HUDEP-2 (cell line): ENCODE measurements around the gene HMGN2.

ENCODE experiments used
- DNase-seq, 76 experiments: peaks; one replicate each; lab custom pipeline; 2025; ENCODE audit not compliant: unreplicated experiment in 76 of 76; lab: John Stamatoyannopoulos, UW

The HMGN2 gene

GRCh38 chr1:26472320-26472900, at the start of gene HMGN2:
Gene HMGN2, plus strand, starts transcription at chr1:26472440. Its CDS starts 173 bp downstream, at chr1:26472613.
- peak in 75 of 76 experiments; percentile 14 to 92 (median 82) for DNase-seq

DNA sequence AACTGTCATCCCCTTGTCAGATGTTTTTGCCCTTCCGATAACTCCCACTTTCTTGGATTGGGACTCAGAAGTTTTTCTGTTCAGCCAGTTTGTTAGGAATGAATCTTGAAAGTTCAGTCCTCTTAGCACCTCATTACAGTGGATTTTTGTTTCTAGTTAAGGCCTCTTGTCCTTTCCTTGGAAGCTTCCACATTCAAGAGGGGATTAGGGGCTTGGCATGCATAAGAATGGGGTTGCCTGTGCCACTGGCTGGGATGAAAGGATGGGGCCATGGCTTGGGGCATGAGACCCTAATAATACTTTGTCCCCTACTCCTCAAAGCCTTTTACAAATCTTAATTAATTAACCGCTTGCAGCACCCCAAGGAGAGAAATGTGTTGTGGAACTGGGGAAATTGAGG, 42.5 kb upstream of the HMGN2 start:
- DNase-seq = no peak

DNA sequence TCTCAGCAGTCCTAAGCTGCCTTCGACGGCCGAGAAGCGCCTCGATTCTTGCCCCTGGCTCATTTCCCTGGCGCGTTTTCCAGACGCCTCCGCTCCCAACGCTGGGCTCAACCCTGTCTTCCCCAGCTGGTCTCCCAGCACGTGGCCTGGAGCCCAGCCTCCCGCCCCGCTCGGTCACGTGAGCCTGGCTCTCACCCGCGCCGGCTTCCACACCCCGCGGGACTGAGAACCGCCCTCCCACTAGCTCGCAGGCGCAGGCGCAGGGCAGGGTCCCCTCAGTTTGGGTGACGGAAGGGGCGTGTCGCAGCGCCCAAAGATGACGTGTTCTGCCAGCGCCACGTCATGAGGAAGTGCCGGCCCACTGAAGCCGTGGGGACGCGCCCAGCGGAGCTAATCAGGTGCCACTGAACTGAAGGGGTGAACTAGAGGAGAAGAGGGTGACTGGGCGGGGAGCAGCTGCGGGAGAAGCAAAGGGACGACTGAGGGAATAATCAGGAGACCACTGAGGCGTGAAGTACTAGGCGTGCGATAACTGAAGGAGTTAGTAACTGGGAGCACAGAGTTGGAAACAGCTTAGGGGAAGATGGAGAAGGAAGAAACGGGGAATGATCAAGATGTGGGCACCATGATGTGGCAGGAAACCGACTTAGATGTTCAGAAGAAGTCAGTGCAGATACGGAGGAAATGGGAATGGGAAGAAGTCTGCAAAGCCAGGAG, 40.1 kb upstream of the HMGN2 start, which contains the start of gene DHDDS:
TSS of gene DHDDS (plus strand) at position 343 of the 717 bp plus-strand sequence. CDS start 625 bp downstream, outside the sequence.
- peak; percentile 59 to 99 (median 98) for DNase-seq

DNA sequence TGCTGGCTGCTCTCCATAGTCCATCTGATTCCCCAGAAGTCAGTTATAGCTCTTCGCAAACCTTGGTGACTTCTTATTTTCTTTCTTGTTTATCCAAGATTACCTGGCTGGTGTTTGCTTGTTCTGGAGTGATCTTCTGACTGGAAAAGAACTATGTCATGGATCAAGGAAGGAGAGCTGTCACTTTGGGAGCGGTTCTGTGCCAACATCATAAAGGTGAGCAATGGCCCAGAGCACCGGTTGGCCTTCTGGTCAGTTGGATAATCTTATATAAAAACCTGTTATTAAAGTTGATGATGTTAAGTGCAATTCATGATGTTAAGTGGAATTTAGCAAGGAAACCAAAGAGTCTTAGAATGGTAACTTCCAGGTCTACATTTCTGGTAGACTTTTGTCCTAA, 39.4 kb upstream of the HMGN2 start:
- no peak for DNase-seq

- DNase-seq = no peak
Observed at GRCh38 chr1:26434161-26434752, 38.0 kb upstream of the HMGN2 start.

- DNase-seq = no peak
Observed at GRCh38 chr1:26438041-26438440, 34.2 kb upstream of the HMGN2 start.

DNA sequence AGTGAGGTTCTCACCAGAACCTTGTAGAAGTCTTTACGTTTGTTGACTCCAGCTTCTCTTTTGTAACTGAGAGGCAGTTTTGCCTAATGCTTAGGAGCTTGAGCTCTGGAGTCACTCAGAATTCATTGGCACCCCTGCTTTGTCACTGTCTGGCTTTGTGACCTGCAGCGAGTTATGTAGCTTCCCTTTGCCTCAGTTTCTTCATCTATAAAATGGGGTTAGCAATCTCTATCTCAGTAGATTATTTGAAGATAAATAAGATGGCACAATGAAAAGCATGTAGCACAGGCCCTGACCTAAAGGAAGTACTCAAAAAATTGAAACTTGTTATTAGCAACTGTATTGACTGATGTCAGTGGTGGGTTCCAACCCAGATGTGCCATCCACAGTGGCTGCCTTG, 32.0 kb upstream of the HMGN2 start:
- no peak for DNase-seq

- no peak for DNase-seq
Observed at GRCh38 chr1:26449868-26450267, 22.4 kb upstream of the HMGN2 start.

DNA sequence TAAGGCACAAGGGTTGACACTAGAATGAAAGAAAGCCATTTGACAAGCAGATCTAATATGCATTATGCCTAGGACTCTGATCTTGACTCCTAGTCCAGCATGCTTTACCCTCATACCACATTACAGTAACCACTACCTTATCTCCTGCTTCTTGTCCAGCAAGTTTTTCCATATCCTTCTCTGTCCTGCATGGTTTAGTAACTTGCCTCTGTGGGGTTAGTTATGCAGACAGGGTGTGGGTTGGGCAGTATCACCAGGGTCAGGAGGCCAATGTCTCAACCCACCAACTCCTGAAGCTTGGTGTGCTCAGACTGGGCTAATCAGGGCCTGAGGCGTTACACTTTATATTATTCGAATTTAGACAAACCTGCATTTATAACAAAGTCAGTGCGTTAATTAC, 21.3 kb upstream of the HMGN2 start:
- DNase-seq = no peak

- no peak for DNase-seq
Observed at GRCh38 chr1:26452459-26453183, 19.6 kb upstream of the HMGN2 start.

DNA sequence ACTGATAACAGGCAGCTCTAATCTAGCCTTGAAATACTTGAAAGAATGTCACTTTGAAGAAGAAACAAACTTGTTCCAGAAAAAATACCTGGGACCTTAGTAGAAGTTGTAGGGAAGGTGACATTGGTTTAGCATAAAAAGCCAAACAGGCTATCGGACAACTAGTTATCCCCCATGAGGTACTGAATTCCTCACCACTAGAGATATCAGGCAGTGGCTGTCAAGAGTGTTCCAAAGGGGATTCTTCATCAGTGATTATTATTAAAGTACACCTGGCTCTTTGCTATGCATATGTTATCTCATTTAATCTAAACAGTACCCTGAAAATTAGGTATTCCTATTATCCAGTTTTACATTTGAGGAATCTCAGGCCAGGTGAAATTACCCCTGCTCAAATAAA, 13.1 kb upstream of the HMGN2 start:
- DNase-seq = no peak

GRCh38 chr1:26459573-26460031, 12.6 kb upstream of the HMGN2 start:
- DNase-seq = no peak

- peak in 2 of 76 experiments; percentile 20 to 37 for DNase-seq
Observed at GRCh38 chr1:26468911-26469310, 3.3 kb upstream of the HMGN2 start.

- DNase-seq = no peak
Observed at GRCh38 chr1:26469558-26469957, 2.7 kb upstream of the HMGN2 start.

- peak in 1 of 76 experiments; percentile 7 for DNase-seq
Observed at GRCh38 chr1:26470878-26471497, 1.3 kb upstream of the HMGN2 start.

DNA sequence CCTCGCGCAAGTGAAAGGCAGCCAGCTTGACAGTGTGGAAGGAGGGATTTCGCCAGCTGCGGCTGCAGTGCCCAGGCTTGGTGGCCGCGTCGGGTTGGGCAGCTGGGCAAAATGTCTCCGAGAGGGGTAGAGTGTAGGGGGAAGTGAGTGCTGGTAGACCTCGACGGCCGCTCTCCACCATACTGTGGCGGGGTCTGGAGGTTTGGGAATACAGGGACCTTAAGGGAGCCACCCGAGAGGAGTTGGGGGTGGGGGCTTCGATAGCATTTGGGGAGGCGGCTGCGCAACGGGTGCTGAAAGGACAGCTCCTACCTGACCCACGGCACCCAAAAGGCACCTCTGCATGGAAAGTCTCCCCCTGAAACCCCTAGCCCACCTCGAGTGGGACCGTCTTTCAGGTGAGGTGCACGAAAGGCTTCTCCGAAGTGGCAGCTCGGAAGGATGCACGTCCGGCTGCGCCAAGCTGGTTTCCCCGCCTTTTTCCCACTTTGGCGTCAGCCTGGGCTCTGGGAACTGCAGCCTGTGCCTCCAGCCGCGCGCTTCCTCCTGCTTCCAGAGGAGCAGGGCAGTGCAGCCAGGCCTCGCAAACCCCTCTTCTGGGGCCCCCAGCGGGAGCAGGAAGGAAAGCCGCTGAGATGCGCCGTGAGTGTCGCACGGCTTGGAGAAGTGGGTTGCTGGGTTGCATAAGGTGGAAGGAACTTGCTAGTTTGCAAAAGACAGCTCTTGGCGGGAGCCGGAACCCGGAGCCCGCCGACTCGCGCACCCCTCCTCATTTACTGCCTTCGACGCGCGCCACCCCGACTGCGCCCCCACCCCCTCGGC, 531 bp upstream of the HMGN2 start:
- DNase-seq = peak in 39 of 76 experiments; percentile 7 to 76 (median 45)

- peak in 73 of 76 experiments; percentile 54 to 95 (median 90) for DNase-seq
Observed at GRCh38 chr1:26472901-26473845, 933 bp downstream of the HMGN2 start.

DNA sequence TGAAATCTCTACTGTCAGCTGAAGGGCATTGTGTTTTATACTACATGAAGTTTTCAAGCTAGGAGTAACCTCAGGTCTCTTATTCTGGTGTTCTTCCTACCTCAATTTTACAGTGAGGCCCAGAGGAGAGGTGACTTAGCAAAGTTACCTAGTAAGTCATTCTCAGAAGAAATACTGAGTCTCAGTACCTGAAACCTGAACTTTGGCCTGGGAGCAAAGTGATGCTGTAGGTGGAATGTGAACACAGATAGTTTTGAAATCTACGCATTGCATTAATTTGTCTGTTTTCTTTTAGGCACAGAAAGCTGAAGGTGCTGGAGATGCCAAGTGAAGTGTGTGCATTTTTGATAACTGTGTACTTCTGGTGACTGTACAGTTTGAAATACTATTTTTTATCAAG, 2.6 kb downstream of the HMGN2 start:
- DNase-seq = no peak

DNA sequence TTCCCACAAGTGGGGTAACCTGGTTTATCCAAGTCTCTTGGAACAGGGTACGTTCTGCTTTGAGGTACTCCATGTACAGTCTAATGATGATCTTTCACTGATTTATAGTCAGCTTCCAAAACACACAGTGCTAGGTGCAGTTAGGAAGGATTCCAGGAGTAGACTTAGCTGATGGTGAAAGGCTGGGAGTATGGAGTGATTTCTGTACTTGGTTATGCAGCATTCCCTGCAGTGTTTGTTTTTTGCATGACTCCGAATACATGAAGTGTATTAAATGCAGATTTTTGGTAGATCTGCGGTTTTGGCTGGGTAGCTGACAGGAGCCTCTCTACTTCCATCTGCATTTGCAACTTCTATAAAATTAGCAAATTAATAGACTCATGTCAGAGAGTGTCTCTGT, 3.7 kb downstream of the HMGN2 start:
- no peak for DNase-seq
